Pancreas (tissue), 10 donors: ENCODE measurements around the gene TEKTIP1. TPM values are rescaled to one million over a fixed set of nuclear protein-coding genes. Genes with fewer than 3 reads are reported as not detected.

ENCODE experiments used
- ATAC-seq, 4 donors: fragments of 200-7000 bp; cut with Tn5 transposase; one replicate each; pipeline versions ENCODE4 v1.8.0 to v1.9.1; 2020; ENCODE audit warnings: mild to moderate bottlenecking in 4 of 4, moderate library complexity in 4 of 4
- DNase-seq, 6 donors: peaks; one replicate each; pipeline ENCODE4 v3.0.0-alpha.2; 2020
- FAIRE-seq: peaks from 2 replicates; lab custom pipeline; 2012; peaks lifted over from hg19 to GRCh38; lab: Jason Lieb, UNC
- H3K27ac ChIP-seq, 4 donors: fragments of 200-600 bp; sonication (generic); 1 replicate in 3 of 4; 2 replicates in 1 of 4; pipeline versions ENCODE4 v1.5.0 to v1.8.0; 2020
- H3K27me3 ChIP-seq, 4 donors: fragments of 200-600 bp; one replicate each; pipeline ENCODE4 v1.8.0; 2021
- H3K36me3 ChIP-seq, 3 donors: fragments of 200-600 bp; sonication (generic) in 1 of 3; one replicate each; pipeline versions ENCODE4 v1.5.0 to v1.8.0; 2020 to 2021
- H3K4me1 ChIP-seq, 3 donors: fragments of 200-600 bp; one replicate each; pipeline ENCODE4 v1.8.0; 2021
- H3K4me3 ChIP-seq, 4 donors: fragments of 200-600 bp; sonication (generic) in 2 of 4; one replicate each; pipeline versions ENCODE4 v1.5.0 to v1.8.0; 2020 to 2021
- H3K9me3 ChIP-seq, 4 donors: fragments of 200-600 bp; one replicate each; pipeline ENCODE4 v1.8.0; 2021
- CTCF ChIP-seq, 4 donors: fragments of 200-600 bp; sonication (generic) in 3 of 4; IDR thresholded peaks; one replicate each; pipeline versions ENCODE4 v1.5.0 to v1.8.0; 2021; ENCODE audit warnings: antibody characterized with exemption in 4 of 4
- WGBS, 2 donors: extraction: QIAGEN DNeasy Blood & Tissue Kit; methylation state at CpG; one replicate each; pipeline ENCODE4 v1.1.7; 2013; 5-methylcytosine and 5-hydroxymethylcytosine counted together
- intact Hi-C, 3 donors: fragments of 100-400 bp; cut with DNase I; formaldehyde crosslinking; loops; one replicate each; pipeline versions ENCODE4 v1.11.1 to v1.14.2; 2022
- polyA plus RNA-seq, 2 donors: library from polyadenylated mRNA; stranded (reverse); fragments of 200-250 nt; gene quantifications; one replicate each; pipeline ENCODE4 v1.2.3, GENCODE V29; 2013
- total RNA-seq, 6 donors: library from RNA; stranded (reverse); fragmentation: NEBNext Ultra II Directional in 4 of 6; extraction: Animal tissue kit (Norgen Biotek cat#: 25700) in 4 of 6; gene quantifications; one replicate each; pipeline versions ENCODE4 v1.2.1 to v1.2.4, GENCODE V29; 2021 to 2023
- donor health status: healthy with polysubstance abuse.
- donor health status: DM: no; HTN: no; CAD: no; lungs with moderate emphysema.
- donor health status: DM: no; HTN: no; CAD: no.
- donor health status: control.
- donor health status: control.
- donor health status: Bipolar disorder and iron deficiency.
- donor health status: DM: yes; HTN: yes; CAD: no.
- donor health status: DM: no; HTN: no; CAD: no.
- donor health status: DM: no; HTN: no; CAD: no.
- donor health status: DM: yes; HTN: yes; CAD: no.

The TEKTIP1 gene
- total and polyA plus RNA-seq, 8 donors, result 0.73 to 5.6 (median 2.3) TPM

- H3K9me3 ChIP-seq, result no peaks in the 10 kb centered on the region
- no peaks in the 10 kb centered on the region for H3K27me3 ChIP-seq
- FAIRE-seq, result no peak
- WGBS, 2 donors, result 89 to 93% methylated on average over 10 of the region's 10 CpGs
- TF ChIP-seq CTCF (IDR thresholded peaks at IDR 0.05), result no peak
- H3K4me1 ChIP-seq, result peaks cover 0 to 3% (median 0%) of the 10 kb centered on the region in 3 donors
- no peak for DNase-seq
- no peaks in the 10 kb centered on the region for H3K36me3 ChIP-seq
- no peak for ATAC-seq
- no peak overlapping the region for H3K27ac ChIP-seq
- H3K4me3 ChIP-seq, result no peak overlapping the region
- intact Hi-C loops, result no loop called here
Observed at GRCh38 chr19:3549816-3550215, 10.8 kb downstream of the TEKTIP1 start.

- H3K27me3 ChIP-seq, result no peaks in the 10 kb centered on the region
- no peak for FAIRE-seq
- peaks cover 0 to 10% (median 8%) of the 10 kb centered on the region in 3 donors for H3K4me1 ChIP-seq
- no peak overlapping the region for H3K4me3 ChIP-seq
- DNase-seq, result peak in 1 of 6 donors; percentile 67
- no peaks in the 10 kb centered on the region for H3K36me3 ChIP-seq
- WGBS, 2 donors, result 92 to 94% methylated on average over 26 to 34 of the region's 34 CpGs
- ATAC-seq, result no peak
- no peaks in the 10 kb centered on the region for H3K9me3 ChIP-seq
- TF ChIP-seq CTCF (IDR thresholded peaks at IDR 0.05), result no peak
- intact Hi-C loops, result no loop called here
- no peak overlapping the region for H3K27ac ChIP-seq
Observed at GRCh38 chr19:3550947-3551791, 12.2 kb downstream of the TEKTIP1 start.

- Histone ChIP-seq H3K36me3 (no peaks in the 10 kb centered on the region), H3K27me3 (no peaks in the 10 kb centered on the region), H3K27ac (no peak overlapping the region), H3K4me1 (peaks cover 0 to 11% (median 8%) of the 10 kb centered on the region in 3 donors), H3K9me3 (no peaks in the 10 kb centered on the region), H3K4me3 (no peak overlapping the region)
- no peak for TF ChIP-seq CTCF (IDR thresholded peaks at IDR 0.05)
- no peak for ATAC-seq
- intact Hi-C loops, result no loop called here
- WGBS, 2 donors, result 78 to 82% methylated on average over 9 of the region's 9 CpGs
- no peak for FAIRE-seq
- DNase-seq, result peak in 1 of 6 donors; percentile 57
Observed at GRCh38 chr19:3551792-3552095, 12.8 kb downstream of the TEKTIP1 start.

- intact Hi-C loops, result no loop called here
- no peaks in the 10 kb centered on the region for H3K27me3 ChIP-seq
- no peaks in the 10 kb centered on the region for H3K36me3 ChIP-seq
- no peak for ATAC-seq
- WGBS, 2 donors, result 85 to 86% methylated on average over 21 of the region's 21 CpGs
- no peak for FAIRE-seq
- peaks cover 0 to 11% (median 8%) of the 10 kb centered on the region in 3 donors for H3K4me1 ChIP-seq
- no peak overlapping the region for H3K4me3 ChIP-seq
- H3K9me3 ChIP-seq, result no peaks in the 10 kb centered on the region
- no peak for DNase-seq
- no peak for TF ChIP-seq CTCF (IDR thresholded peaks at IDR 0.05)
- H3K27ac ChIP-seq, result peak overlapping the region in 1 of 4 donors; percentile 23
Observed at GRCh38 chr19:3554254-3555083, 15.5 kb downstream of the TEKTIP1 start.
